ENCODE measurements around the gene CBX6. TPM values are rescaled to one million over a fixed set of nuclear protein-coding genes. Genes with fewer than 3 reads are reported as not detected.

CBX6 gene
- 100 to 1,000 TPM in 2 of 4 donors, 10 to 100 TPM in 2; 47.2 to 118 (median 85.0) TPM for total RNA-seq

DNA sequence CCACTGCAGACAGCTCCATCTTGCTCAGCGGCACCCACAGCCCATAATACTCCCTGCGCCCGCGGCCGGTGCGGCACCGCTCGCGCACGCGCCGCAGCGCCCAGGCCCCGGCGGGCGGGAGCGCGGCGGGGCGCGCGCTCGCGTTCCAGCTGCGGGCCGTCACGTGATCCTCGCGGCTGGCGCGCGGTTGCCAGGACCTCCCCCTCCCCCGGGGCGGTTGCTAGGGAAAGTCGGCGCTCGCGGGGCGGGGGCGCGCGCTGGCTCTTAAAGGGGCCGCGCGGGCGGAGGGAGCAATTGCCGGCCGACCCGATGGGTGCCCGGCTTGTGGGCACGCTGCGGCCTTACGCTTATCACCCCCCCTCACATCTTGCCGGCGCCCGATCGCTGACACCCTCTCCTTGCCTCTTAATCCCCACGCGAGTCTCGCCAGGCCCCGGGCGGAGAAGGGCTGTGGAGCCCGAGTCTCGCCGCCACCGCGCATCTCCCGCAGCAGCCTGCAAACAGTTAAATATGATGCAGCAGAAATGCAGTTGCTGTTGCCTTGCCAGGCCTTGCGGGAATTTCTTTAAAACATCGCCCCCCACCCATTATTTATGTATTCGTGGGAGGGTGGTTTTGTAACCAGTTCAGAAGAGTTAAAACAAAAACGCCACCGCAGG is at the start of gene CBX6:
Gene CBX6 (minus strand): TSS at position 45 of the 659 bp plus-strand sequence. CDS start 26 bp downstream, at position 19.
- 0 to 1% methylated on average over 17 to 20 of the region's 73 CpGs for WGBS, 2 donors
- peak within 1 kb of the TSS; percentile 97 to 100 (median 97) for H3K27ac ChIP-seq
- H3K9me3 ChIP-seq = no peaks in the 10 kb centered on the region
- H3K27me3 ChIP-seq = no peaks in the 10 kb centered on the region
- H3K4me1 ChIP-seq = peaks cover 17 to 37% of the 10 kb centered on the region in 2 donors
- H3K4me3 ChIP-seq (replicated peaks in 1 of 3) = peak within 1 kb of the TSS; percentile 63 to 94 (median 63)
- TF ChIP-seq, protein P1, sequence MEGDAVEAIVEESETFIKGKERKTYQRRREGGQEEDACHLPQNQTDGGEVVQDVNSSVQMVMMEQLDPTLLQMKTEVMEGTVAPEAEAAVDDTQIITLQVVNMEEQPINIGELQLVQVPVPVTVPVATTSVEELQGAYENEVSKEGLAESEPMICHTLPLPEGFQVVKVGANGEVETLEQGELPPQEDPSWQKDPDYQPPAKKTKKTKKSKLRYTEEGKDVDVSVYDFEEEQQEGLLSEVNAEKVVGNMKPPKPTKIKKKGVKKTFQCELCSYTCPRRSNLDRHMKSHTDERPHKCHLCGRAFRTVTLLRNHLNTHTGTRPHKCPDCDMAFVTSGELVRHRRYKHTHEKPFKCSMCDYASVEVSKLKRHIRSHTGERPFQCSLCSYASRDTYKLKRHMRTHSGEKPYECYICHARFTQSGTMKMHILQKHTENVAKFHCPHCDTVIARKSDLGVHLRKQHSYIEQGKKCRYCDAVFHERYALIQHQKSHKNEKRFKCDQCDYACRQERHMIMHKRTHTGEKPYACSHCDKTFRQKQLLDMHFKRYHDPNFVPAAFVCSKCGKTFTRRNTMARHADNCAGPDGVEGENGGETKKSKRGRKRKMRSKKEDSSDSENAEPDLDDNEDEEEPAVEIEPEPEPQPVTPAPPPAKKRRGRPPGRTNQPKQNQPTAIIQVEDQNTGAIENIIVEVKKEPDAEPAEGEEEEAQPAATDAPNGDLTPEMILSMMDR (IDR thresholded peaks at IDR 0.05) = peak in 1 of 6 experiments; percentile 17
- TF ChIP-seq POLR2A (IDR thresholded peaks at IDR 0.05) = peak; percentile 39 to 90
- H3K36me3 ChIP-seq = peaks cover 0 to 5% of the 10 kb centered on the region in 2 donors
- intact Hi-C loops (cut with DNase I) = no loop called here
- DNase-seq = peak; percentile 95 to 97

DNA sequence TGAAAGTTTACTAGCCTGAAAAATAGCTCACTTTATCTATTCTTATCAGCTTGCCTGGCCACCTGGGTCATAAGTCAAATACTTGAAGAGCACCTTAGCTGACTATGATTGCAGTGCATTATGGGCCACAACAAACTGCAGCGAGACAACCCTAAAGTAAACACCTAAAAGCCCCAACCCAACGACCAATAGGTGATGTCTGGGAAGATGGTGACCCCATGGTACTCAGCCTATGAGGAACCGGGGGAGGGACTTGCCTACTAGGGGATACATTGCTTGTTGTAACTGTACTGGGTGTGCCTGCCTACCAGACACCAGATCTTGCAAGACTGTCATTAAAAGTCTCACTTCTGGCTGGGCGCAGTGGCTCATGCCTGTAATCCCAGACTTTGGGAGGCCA is 49.8 kb upstream of the CBX6 start:
- TF ChIP-seq, protein P1 (IDR thresholded peaks at IDR 0.05) = no peak
- no peak for TF ChIP-seq POLR2A (IDR thresholded peaks at IDR 0.05)
- Histone ChIP-seq H3K4me1 (peaks cover 20 to 43% of the 10 kb centered on the region in 2 donors), H3K27ac (no peak overlapping the region), H3K4me3 (replicated peaks in 1 of 3) (no peak overlapping the region), H3K9me3 (no peaks in the 10 kb centered on the region), H3K27me3 (no peaks in the 10 kb centered on the region), H3K36me3 (no peaks in the 10 kb centered on the region)
- no peak for DNase-seq
- WGBS, 2 donors = 72 to 77% methylated on average over 4 of the region's 4 CpGs
- intact Hi-C loops (cut with DNase I) = loop anchor here (10.0 kb wide), 1 partner anchor 63 kb away; the partner anchor contains the start of gene APOBEC3B

DNA sequence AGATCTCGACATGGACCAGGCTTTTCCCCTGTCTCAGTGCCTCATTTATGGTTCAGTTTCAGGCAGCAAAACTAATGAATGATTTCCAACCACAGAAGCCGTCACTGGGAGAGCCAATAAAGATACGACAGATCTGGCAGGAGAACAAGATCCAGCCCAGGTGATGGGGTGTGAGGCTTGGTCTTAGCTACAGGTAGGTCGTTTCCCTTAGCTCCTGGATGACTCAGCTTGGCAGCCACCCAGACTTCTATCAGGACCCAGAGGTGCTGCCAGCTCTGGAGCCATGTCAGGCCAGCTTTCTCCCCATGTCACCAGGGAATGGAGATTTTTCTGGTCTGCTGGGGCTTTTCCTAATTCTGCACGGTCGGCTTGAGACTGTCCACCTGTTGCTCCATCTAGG is 49.1 kb upstream of the CBX6 start:
- H3K27me3 ChIP-seq = no peaks in the 10 kb centered on the region
- no peaks in the 10 kb centered on the region for H3K9me3 ChIP-seq
- no peak overlapping the region for H3K27ac ChIP-seq
- peak; percentile 85 to 90 for DNase-seq
- WGBS, 2 donors = 52 to 56% methylated on average over 5 to 6 of the region's 6 CpGs
- no peaks in the 10 kb centered on the region for H3K36me3 ChIP-seq
- H3K4me3 ChIP-seq (replicated peaks in 1 of 3) = no peak overlapping the region
- TF ChIP-seq, protein P1 (IDR thresholded peaks at IDR 0.05) = no peak
- peaks cover 20 to 43% of the 10 kb centered on the region in 2 donors for H3K4me1 ChIP-seq
- intact Hi-C loops (cut with DNase I) = loop anchor here (10.0 kb wide), 1 partner anchor 64 kb away; the partner anchor contains the start of gene APOBEC3B

DNA sequence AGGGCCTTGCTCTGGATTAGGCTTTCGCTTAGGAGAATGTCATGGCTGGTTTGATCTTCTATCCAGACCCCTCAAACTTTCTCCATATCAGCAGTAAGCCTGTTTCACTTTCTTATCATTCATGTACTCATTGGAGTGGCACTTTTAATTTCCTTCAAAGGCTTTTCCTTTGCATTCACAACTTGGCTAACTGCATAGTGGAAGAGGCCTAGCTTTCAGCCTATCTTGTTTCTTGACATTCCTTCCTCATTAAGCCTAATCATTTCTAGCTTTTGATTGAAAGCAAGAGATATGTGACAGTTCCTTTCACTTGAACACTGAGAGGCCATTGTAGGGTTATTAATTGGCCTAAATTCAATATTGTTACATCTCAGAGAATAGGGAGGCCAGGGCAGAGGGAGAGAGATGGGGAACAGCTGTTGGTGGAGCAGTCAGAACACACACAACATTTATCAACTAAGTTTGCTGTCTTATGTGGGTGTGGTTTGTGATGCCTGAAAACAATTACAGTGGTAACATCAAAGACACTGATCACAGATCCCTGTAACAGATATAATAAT is 47.7 kb upstream of the CBX6 start:
- WGBS, 2 donors = 95 to 100% methylated on average over 1 of the region's 1 CpG

More for the DNA sequence above, 47.7 kb upstream of the CBX6 start:
- no peaks in the 10 kb centered on the region for H3K36me3 ChIP-seq
- no peak overlapping the region for H3K4me3 ChIP-seq (replicated peaks in 1 of 3)
- no peaks in the 10 kb centered on the region for H3K9me3 ChIP-seq
- no peaks in the 10 kb centered on the region for H3K27me3 ChIP-seq
- TF ChIP-seq, protein P1 (IDR thresholded peaks at IDR 0.05) = no peak
- TF ChIP-seq POLR2A (IDR thresholded peaks at IDR 0.05) = no peak
- H3K4me1 ChIP-seq = peaks cover 10 to 29% of the 10 kb centered on the region in 2 donors
- intact Hi-C loops (cut with DNase I) = loop anchor here (10.0 kb wide), 1 partner anchor 65 kb away; the partner anchor contains the start of gene APOBEC3B
- no peak for DNase-seq
- no peak overlapping the region for H3K27ac ChIP-seq
